ENCODE data around the gene ADAMTS16.

ADAMTS16 gene

GRCh38 chr5:5320062-5320805 lies 180.1 kb downstream of the ADAMTS16 start:
- no peak for DNase-seq

- DNase-seq: no peak
These were observed 181.0 kb downstream of the ADAMTS16 start for GRCh38 chr5:5321137-5321536.

- DNase-seq: no peak
These were observed 183.4 kb downstream of the ADAMTS16 start for GRCh38 chr5:5323551-5323950.

GRCh38 chr5:5326115-5326758 lies 186.1 kb downstream of the ADAMTS16 start:
- no peak for DNase-seq

- DNase-seq: no peak
These were observed 187.0 kb downstream of the ADAMTS16 start for GRCh38 chr5:5327126-5327525.

GRCh38 chr5:5330728-5331452 lies 190.8 kb downstream of the ADAMTS16 start:
- no peak for DNase-seq

- no peak for DNase-seq
These were observed 191.7 kb downstream of the ADAMTS16 start for GRCh38 chr5:5331848-5332247.

GRCh38 chr5:5332287-5332686 lies 192.2 kb downstream of the ADAMTS16 start:
- no peak for DNase-seq

GRCh38 chr5:5335107-5335506 lies 195.0 kb downstream of the ADAMTS16 start:
- no peak for DNase-seq

GRCh38 chr5:5335700-5336264 lies 195.7 kb downstream of the ADAMTS16 start:
- no peak for DNase-seq

- no peak for DNase-seq
These were observed 199.1 kb downstream of the ADAMTS16 start for GRCh38 chr5:5339257-5339656.

GRCh38 chr5:5340206-5340729 lies 200.1 kb downstream of the ADAMTS16 start:
- no peak for DNase-seq

GRCh38 chr5:5341531-5342292 lies 201.6 kb downstream of the ADAMTS16 start:
- DNase-seq: no peak

- DNase-seq: no peak
These were observed 202.7 kb downstream of the ADAMTS16 start for GRCh38 chr5:5342784-5343183.

GRCh38 chr5:5343568-5343967 lies 203.4 kb downstream of the ADAMTS16 start:
- DNase-seq: no peak

GRCh38 chr5:5344051-5344571 lies 204.0 kb downstream of the ADAMTS16 start:
- no peak for DNase-seq

GRCh38 chr5:5344606-5345005 lies 204.5 kb downstream of the ADAMTS16 start:
- DNase-seq: no peak

GRCh38 chr5:5347442-5347841 lies 207.3 kb downstream of the ADAMTS16 start:
- no peak for DNase-seq

- no peak for DNase-seq
These were observed 208.0 kb downstream of the ADAMTS16 start for GRCh38 chr5:5348135-5348534.

- no peak for DNase-seq
These were observed 208.4 kb downstream of the ADAMTS16 start for GRCh38 chr5:5348576-5348975.

GRCh38 chr5:5350101-5350500 lies 210.0 kb downstream of the ADAMTS16 start:
- no peak for DNase-seq

- no peak for DNase-seq
These were observed 211.3 kb downstream of the ADAMTS16 start for GRCh38 chr5:5351288-5351979.

Data from activated CD4-positive, alpha-beta T cell treated with anti-CD3 and anti-CD28 coated beads, Interleukin-10, Interleukin-2, amounts not matched to agents 100 ng/mL and 50 ng/mL, durations not matched to agents 16 hours and 8 hours (primary cell).